HepG2 (cell line): ENCODE data around the gene HNRNPAB. TPM values are rescaled to one million over a fixed set of nuclear protein-coding genes. Genes with fewer than 3 reads are reported as not detected.

Experiments
- ATAC-seq: fragments of 200-7000 bp; cut with Tn5 transposase; 3 replicates; pipeline ENCODE4 v1.9.1; 2020; ENCODE audit warnings: mild to moderate bottlenecking, moderate library complexity
- BruUV-seq: library from RNA; stranded (reverse); fragments of 400-500 nt; replicated peaks from 2 replicates; lab custom pipeline; 2021; lab: Mats Ljungman, UMichigan
- CTCF ChIA-PET: fragments of 300-600 bp; formaldehyde crosslinking; extraction: SDS; loops from one replicate; lab custom pipeline; 2021; ENCODE audit warnings: low total read pairs, inconsistent platforms, low intra/inter-chr PET ratio; lab: Yijun Ruan, JAX
- POLR2A ChIA-PET: fragments of 350-600 bp; sonication (Branson Sonifier 250); formaldehyde crosslinking; loops from one replicate; lab custom pipeline; 2020; ENCODE audit warnings: antibody characterized with exemption, inconsistent platforms; lab: Yijun Ruan, JAX
- DNase-seq: peaks from one replicate; pipeline ENCODE4 v3.0.0-alpha.2; 2015; ENCODE audit warnings: low spot score
- FAIRE-seq: peaks from 3 replicates; lab custom pipeline; 2011; peaks lifted over from hg19 to GRCh38; lab: Jason Lieb, UNC
- H2AFZ ChIP-seq: one replicate; pipeline ENCODE4 v1.6.1; 2011; ENCODE audit warnings: low read length, inconsistent platforms
- H3K27ac ChIP-seq: fragments of 300-600 bp; 3 replicates; pipeline ENCODE4 v1.8.0; 2011; ENCODE audit warnings: mixed run types, mild to moderate bottlenecking, mixed read lengths, low read length, inconsistent platforms; ENCODE audit not compliant: insufficient read depth; ENCODE audit errors: extremely low read length
- H3K27me3 ChIP-seq, 2 experiments: fragments of 200-600 bp in 1 of 2; 2 replicates in 1 of 2; 3 replicates in 1 of 2; pipeline versions ENCODE4 v1.6.0 to v1.8.0; 2011; ENCODE audit warnings: low read length in 2 of 2, mild to moderate bottlenecking in 2 of 2, moderate library complexity in 2 of 2, inconsistent platforms in 1 of 2; ENCODE audit not compliant: insufficient read depth in 2 of 2, control insufficient read depth in 1 of 2
- H3K36me3 ChIP-seq, 2 experiments: fragments of 200-600 bp in 1 of 2; replicated peaks in 1 of 2; 2 replicates in 1 of 2; 3 replicates in 1 of 2; pipeline versions ENCODE4 v1.5.1 to v1.8.0; 2011; ENCODE audit warnings: low read length in 2 of 2, inconsistent platforms in 1 of 2; ENCODE audit not compliant: insufficient read depth in 2 of 2, control insufficient read depth in 1 of 2
- H3K4me1 ChIP-seq: 2 replicates; pipeline ENCODE4 v1.5.1; 2012; ENCODE audit warnings: low read length, inconsistent platforms; ENCODE audit not compliant: insufficient read depth
- H3K4me2 ChIP-seq: 2 replicates; pipeline ENCODE4 v1.6.0; 2011; ENCODE audit warnings: low read depth, low read length, inconsistent platforms
- H3K4me3 ChIP-seq, 3 experiments: fragments of 200-600 bp in 1 of 3; sonication (generic), shearing (Covaris generic) in 1 of 3; replicated peaks in 1 of 3; 2 replicates each; pipeline ENCODE4 v1.5.1; 2011 to 2016; ENCODE audit warnings: low read length in 3 of 3, inconsistent platforms in 2 of 3, low read depth in 2 of 3, mild to moderate bottlenecking in 2 of 3, control low read depth in 1 of 3, mixed read lengths in 1 of 3; ENCODE audit not compliant: insufficient read depth in 1 of 3
- H3K79me2 ChIP-seq: one replicate; pipeline ENCODE4 v1.6.1; 2011; ENCODE audit warnings: low read length, inconsistent platforms; ENCODE audit not compliant: insufficient read depth
- H3K9ac ChIP-seq: 2 replicates; pipeline ENCODE4 v1.6.0; 2011; ENCODE audit warnings: mild to moderate bottlenecking, low read depth, low read length, inconsistent platforms; ENCODE audit not compliant: insufficient read depth
- H3K9me3 ChIP-seq: 2 replicates; pipeline ENCODE4 v1.5.1; 2012; ENCODE audit warnings: mild to moderate bottlenecking, low read length
- H4K20me1 ChIP-seq: 2 replicates; pipeline ENCODE4 v1.6.0; 2011; ENCODE audit warnings: inconsistent platforms, mild to moderate bottlenecking, low read length, moderate library complexity; ENCODE audit not compliant: insufficient read depth
- MYC ChIP-seq: sonication (generic); formaldehyde crosslinking; IDR thresholded peaks from 2 replicates; pipeline ENCODE4 v1.9.0; 2021; ENCODE audit warnings: missing genetic modification reagents, borderline replicate concordance
- ZBED4 ChIP-seq: sonication (generic); formaldehyde crosslinking; IDR thresholded peaks from 2 replicates; pipeline ENCODE4 v1.4.0; 2020; ENCODE audit warnings: missing genetic modification reagents, borderline replicate concordance
- ZFP37 ChIP-seq: sonication (generic); formaldehyde crosslinking; IDR thresholded peaks from 2 replicates; pipeline ENCODE4 v1.4.0; 2020; ENCODE audit warnings: missing genetic modification reagents, borderline replicate concordance
- WGBS: methylation state at CpG from one replicate; pipeline ENCODE4 v1.1.6; 2017; ENCODE audit warnings: low lambda C conversion rate; 5-methylcytosine and 5-hydroxymethylcytosine counted together
- in situ Hi-C: cut with HindIII; loops from 2 replicates; pipeline ENCODE4 v1.10.0; 2017; ENCODE audit warnings: low pct_unique_long_range_greater_than_20kb; ENCODE audit not compliant: extremely low pct_ligation_motif_present
- intact Hi-C: fragments of 100-400 bp; cut with micrococcal nuclease; formaldehyde crosslinking; loops from one replicate; pipeline ENCODE4 v1.10.0; 2022; ENCODE audit not compliant: unreplicated experiment
- polyA plus RNA-seq, 8 experiments: library from polyadenylated mRNA; depleted of rRNA in 3 of 8; stranded (reverse) in 7 of 8; unstranded in 1 of 8; fragments of >200 nt; fragmentation: Illumina TruSeq in 4 of 8; extraction: Trizol in 4 of 8; gene quantifications; 2 replicates each; pipeline versions ENCODE4 v1.2.1 to v1.2.3, GENCODE V29; 2011 to 2016; ENCODE audit warnings: low read depth in 4 of 8, missing spikeins in 1 of 8, mixed read lengths in 1 of 8; ENCODE audit not compliant: insufficient read depth in 1 of 8
- total RNA-seq, 5 experiments: library from RNA; depleted of rRNA; stranded (reverse); fragments of >200 nt; fragmentation: Illumina TruSeq; extraction: Trizol; gene quantifications; 2 replicates each; pipeline ENCODE4 v1.2.3, GENCODE V29; 2016; ENCODE audit warnings: low read depth in 1 of 5

HNRNPAB gene
- total and polyA plus RNA-seq, 2 of the 13 experiments (the other 11 are each of a cell fraction or from before 2014, with no cell fraction given) = 62.6 to 111 TPM

- intact Hi-C loops (no loop called here), in situ Hi-C loops (no loop called here)
- H3K27ac ChIP-seq = no peak overlapping the region
- no peaks in the 10 kb centered on the region for H3K79me2 ChIP-seq
- FAIRE-seq = no peak
- H3K4me1 ChIP-seq = no peaks in the 10 kb centered on the region
- H3K36me3 ChIP-seq = no peaks in the 10 kb centered on the region
- H3K9ac ChIP-seq = no peak overlapping the region
- H4K20me1 ChIP-seq = no peaks in the 10 kb centered on the region
- CTCF ChIA-PET = no interaction called here
- DNase-seq = no peak
- H3K4me3 ChIP-seq = no peak overlapping the region
- no peak overlapping the region for H3K4me2 ChIP-seq
- POLR2A ChIA-PET = no interaction called here
- 27% methylated on average over 8 of the region's 8 CpGs for WGBS
- no peak for ATAC-seq
- no peak overlapping the region for H2AFZ ChIP-seq
- no peaks in the 10 kb centered on the region for H3K9me3 ChIP-seq
- TF ChIP-seq MYC (CRISPR knock-in tag) = no peak
- no peak for TF ChIP-seq ZFP37 (CRISPR knock-in tag)
- no peak for TF ChIP-seq ZBED4 (CRISPR knock-in tag)
- H3K27me3 ChIP-seq = no peaks in the 10 kb centered on the region
- no TSS peak for BruUV-seq
These were observed 26.8 kb upstream of the HNRNPAB start for GRCh38 chr5:178177569-178177968.
